Neural progenitor cell (in vitro differentiated cells): ENCODE measurements around the gene GALNT18.

Experiments used
- EZH2 ChIP-seq: fragments of 200-600 bp; sonication (generic); IDR thresholded peaks from 2 replicates; pipeline ENCODE4 v1.6.1; 2017; ENCODE audit warnings: antibody characterized with exemption, mild to moderate bottlenecking, moderate library complexity
- TF ChIP-seq, protein P1 (sequence below): fragments of 200-600 bp; sonication (generic); IDR thresholded peaks from 2 replicates; pipeline ENCODE4 v1.5.1; 2017; ENCODE audit warnings: antibody characterized with exemption, mild to moderate bottlenecking

DNA sequence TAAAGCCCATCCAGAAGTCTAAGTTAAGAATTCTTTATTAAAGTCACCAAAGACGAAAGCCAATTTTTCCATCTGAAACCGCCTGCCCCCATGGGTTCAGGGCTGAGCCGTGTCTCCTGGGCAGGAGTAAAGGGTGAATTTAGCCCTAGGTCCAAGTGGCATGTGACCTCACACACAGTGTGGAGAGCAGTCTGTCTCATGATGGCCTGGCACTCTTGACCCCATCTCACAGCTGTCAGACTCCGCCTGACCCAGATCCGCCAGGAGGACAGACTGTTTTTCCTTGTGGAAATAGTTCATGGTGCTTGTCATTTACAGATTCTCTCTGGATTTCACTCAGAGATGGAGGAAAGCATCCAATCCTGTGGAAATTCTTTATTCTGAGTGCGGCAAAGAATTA lies 109.7 kb downstream of the GALNT18 start:
- TF ChIP-seq, protein P1, sequence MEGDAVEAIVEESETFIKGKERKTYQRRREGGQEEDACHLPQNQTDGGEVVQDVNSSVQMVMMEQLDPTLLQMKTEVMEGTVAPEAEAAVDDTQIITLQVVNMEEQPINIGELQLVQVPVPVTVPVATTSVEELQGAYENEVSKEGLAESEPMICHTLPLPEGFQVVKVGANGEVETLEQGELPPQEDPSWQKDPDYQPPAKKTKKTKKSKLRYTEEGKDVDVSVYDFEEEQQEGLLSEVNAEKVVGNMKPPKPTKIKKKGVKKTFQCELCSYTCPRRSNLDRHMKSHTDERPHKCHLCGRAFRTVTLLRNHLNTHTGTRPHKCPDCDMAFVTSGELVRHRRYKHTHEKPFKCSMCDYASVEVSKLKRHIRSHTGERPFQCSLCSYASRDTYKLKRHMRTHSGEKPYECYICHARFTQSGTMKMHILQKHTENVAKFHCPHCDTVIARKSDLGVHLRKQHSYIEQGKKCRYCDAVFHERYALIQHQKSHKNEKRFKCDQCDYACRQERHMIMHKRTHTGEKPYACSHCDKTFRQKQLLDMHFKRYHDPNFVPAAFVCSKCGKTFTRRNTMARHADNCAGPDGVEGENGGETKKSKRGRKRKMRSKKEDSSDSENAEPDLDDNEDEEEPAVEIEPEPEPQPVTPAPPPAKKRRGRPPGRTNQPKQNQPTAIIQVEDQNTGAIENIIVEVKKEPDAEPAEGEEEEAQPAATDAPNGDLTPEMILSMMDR, result no peak
- TF ChIP-seq EZH2, result no peak
